HEK293 (cell line): Measurements from ENCODE around the gene MTX2.

Experiments used
- BCL11B ChIP-seq: fragments of 450-650 bp; formaldehyde crosslinking; IDR thresholded peaks from 2 replicates; pipeline ENCODE4 v1.5.1; 2016; ENCODE audit warnings: low read depth, missing biosample characterization, missing genetic modification characterization
- CTCF ChIP-seq: fragments of 450-650 bp; formaldehyde crosslinking; IDR thresholded peaks from 2 replicates; pipeline ENCODE4 v1.5.1; 2016; ENCODE audit warnings: missing biosample characterization, missing genetic modification characterization
- EGR2 ChIP-seq: fragments of 450-650 bp; formaldehyde crosslinking; IDR thresholded peaks from 2 replicates; pipeline ENCODE4 v1.5.1; 2016; ENCODE audit warnings: low read depth, missing biosample characterization, missing genetic modification characterization
- KLF17 ChIP-seq: fragments of 450-650 bp; formaldehyde crosslinking; IDR thresholded peaks from 2 replicates; pipeline ENCODE4 v1.5.1; 2016; ENCODE audit warnings: missing biosample characterization, missing genetic modification characterization
- SCRT2 ChIP-seq: fragments of 450-650 bp; formaldehyde crosslinking; IDR thresholded peaks from 2 replicates; pipeline ENCODE4 v1.5.1; 2016; ENCODE audit warnings: missing biosample characterization, missing genetic modification characterization
- SP2 ChIP-seq: fragments of 450-650 bp; formaldehyde crosslinking; IDR thresholded peaks from 2 replicates; pipeline ENCODE4 v1.5.1; 2016; ENCODE audit warnings: missing biosample characterization, missing genetic modification characterization
- SP3 ChIP-seq: fragments of 450-650 bp; formaldehyde crosslinking; IDR thresholded peaks from 2 replicates; pipeline ENCODE4 v1.5.1; 2016; ENCODE audit warnings: missing biosample characterization, missing genetic modification characterization
- TSHZ1 ChIP-seq: fragments of 450-650 bp; formaldehyde crosslinking; IDR thresholded peaks from 2 replicates; pipeline ENCODE4 v1.5.1; 2016; ENCODE audit warnings: missing biosample characterization, missing genetic modification characterization, borderline replicate concordance
- ZBTB48 ChIP-seq: fragments of 450-650 bp; formaldehyde crosslinking; IDR thresholded peaks from 2 replicates; pipeline ENCODE4 v1.5.1; 2016; ENCODE audit warnings: missing biosample characterization, missing genetic modification characterization
- ZFP69B ChIP-seq: fragments of 450-650 bp; formaldehyde crosslinking; IDR thresholded peaks from 2 replicates; pipeline ENCODE4 v1.5.1; 2016; ENCODE audit warnings: missing biosample characterization, missing genetic modification characterization
- ZNF114 ChIP-seq: fragments of 450-650 bp; formaldehyde crosslinking; IDR thresholded peaks from 2 replicates; pipeline ENCODE4 v1.5.0; 2017; ENCODE audit warnings: missing biosample characterization, missing genetic modification characterization
- ZNF121 ChIP-seq: fragments of 450-650 bp; formaldehyde crosslinking; IDR thresholded peaks from 2 replicates; pipeline ENCODE4 v1.5.1; 2016; ENCODE audit warnings: missing biosample characterization, missing genetic modification characterization
- ZNF132 ChIP-seq: fragments of 450-650 bp; formaldehyde crosslinking; IDR thresholded peaks from 2 replicates; pipeline ENCODE4 v1.5.1; 2017; ENCODE audit warnings: missing biosample characterization, missing genetic modification characterization, borderline replicate concordance
- ZNF175 ChIP-seq: fragments of 450-650 bp; formaldehyde crosslinking; IDR thresholded peaks from 2 replicates; pipeline ENCODE4 v1.5.1; 2016; ENCODE audit warnings: missing biosample characterization, missing genetic modification characterization
- ZNF248 ChIP-seq: fragments of 450-650 bp; formaldehyde crosslinking; IDR thresholded peaks from 2 replicates; pipeline ENCODE4 v1.5.1; 2017; ENCODE audit warnings: missing biosample characterization, missing genetic modification characterization
- ZNF280C ChIP-seq: fragments of 450-650 bp; formaldehyde crosslinking; IDR thresholded peaks from 2 replicates; pipeline ENCODE4 v1.5.1; 2016; ENCODE audit warnings: missing biosample characterization, missing genetic modification characterization
- ZNF366 ChIP-seq: fragments of 450-650 bp; formaldehyde crosslinking; conservative IDR thresholded peaks from 2 replicates; pipeline ENCODE4 v1.5.1; 2016; ENCODE audit warnings: missing biosample characterization, missing genetic modification characterization
- ZNF449 ChIP-seq: fragments of 450-650 bp; formaldehyde crosslinking; IDR thresholded peaks from 2 replicates; pipeline ENCODE4 v1.5.1; 2017; ENCODE audit warnings: missing biosample characterization, mild to moderate bottlenecking, missing genetic modification characterization, moderate library complexity
- ZNF514 ChIP-seq: fragments of 450-650 bp; formaldehyde crosslinking; IDR thresholded peaks from 2 replicates; pipeline ENCODE4 v1.5.1; 2016; ENCODE audit warnings: missing biosample characterization, missing genetic modification characterization
- ZNF530 ChIP-seq: fragments of 450-650 bp; formaldehyde crosslinking; IDR thresholded peaks from 2 replicates; pipeline ENCODE4 v1.5.1; 2016; ENCODE audit warnings: low read depth, missing biosample characterization, missing genetic modification characterization
- ZNF555 ChIP-seq: fragments of 450-650 bp; formaldehyde crosslinking; conservative IDR thresholded peaks from 2 replicates; pipeline ENCODE4 v1.5.1; 2017; ENCODE audit warnings: missing biosample characterization, mild to moderate bottlenecking, missing genetic modification characterization, inconsistent platforms
- ZNF610 ChIP-seq: fragments of 450-650 bp; formaldehyde crosslinking; IDR thresholded peaks from 2 replicates; pipeline ENCODE4 v1.5.1; 2016; ENCODE audit warnings: missing biosample characterization, missing genetic modification characterization, borderline replicate concordance
- ZNF660 ChIP-seq: fragments of 450-650 bp; IDR thresholded peaks from 2 replicates; pipeline ENCODE4 v1.5.1; 2018; ENCODE audit warnings: missing biosample characterization, mild to moderate bottlenecking, missing genetic modification characterization
- ZNF692 ChIP-seq: fragments of 450-650 bp; formaldehyde crosslinking; IDR thresholded peaks from 2 replicates; pipeline ENCODE4 v1.5.1; 2016; ENCODE audit warnings: missing biosample characterization, missing genetic modification characterization
- ZNF768 ChIP-seq: fragments of 450-650 bp; formaldehyde crosslinking; IDR thresholded peaks from 2 replicates; pipeline ENCODE4 v1.5.1; 2018; ENCODE audit warnings: missing biosample characterization, mild to moderate bottlenecking, missing genetic modification characterization
- ZNF785 ChIP-seq: fragments of 450-650 bp; formaldehyde crosslinking; IDR thresholded peaks from 2 replicates; pipeline ENCODE4 v1.5.1; 2016; ENCODE audit warnings: missing biosample characterization, missing genetic modification characterization
- ZNF791 ChIP-seq: fragments of 450-650 bp; formaldehyde crosslinking; IDR thresholded peaks from 2 replicates; pipeline ENCODE4 v1.5.1; 2016; ENCODE audit warnings: missing biosample characterization, missing genetic modification characterization
- ZNF792 ChIP-seq: fragments of 450-650 bp; formaldehyde crosslinking; IDR thresholded peaks from 2 replicates; pipeline ENCODE4 v1.5.1; 2016; ENCODE audit warnings: missing biosample characterization, missing genetic modification characterization
- ZNF830 ChIP-seq: fragments of 450-650 bp; IDR thresholded peaks from 2 replicates; pipeline ENCODE4 v1.5.0; 2018; ENCODE audit warnings: missing biosample characterization, missing genetic modification characterization, low read depth, mild to moderate bottlenecking, moderate library complexity
- ZXDB ChIP-seq: fragments of 450-650 bp; formaldehyde crosslinking; IDR thresholded peaks from 2 replicates; pipeline ENCODE4 v1.5.1; 2016; ENCODE audit warnings: missing biosample characterization, missing genetic modification characterization

The MTX2 gene

GRCh38 chr2:176297067-176297466 is 27.8 kb downstream of the MTX2 start (continued):
- TF ChIP-seq SP2 (tag by site-specific recombination), result no peak
- no peak for TF ChIP-seq ZFP69B
- no peak for TF ChIP-seq ZNF132 (tag by site-specific recombination)
- TF ChIP-seq ZNF121 (tag by site-specific recombination), result no peak
- 0 out of 2 replicates have a peak, but pooled peaks have one; percentile 54 for TF ChIP-seq ZNF610 (tag by site-specific recombination)
- no peak for TF ChIP-seq SCRT2 (tag by site-specific recombination)
- TF ChIP-seq ZNF280C (tag by site-specific recombination), result no peak
- no peak for TF ChIP-seq CTCF (tag by site-specific recombination)
- peak; percentile 51; the same call in 1 of the 2 replicates for TF ChIP-seq EGR2 (tag by site-specific recombination)
- TF ChIP-seq ZNF114 (tag by site-specific recombination), result no peak
- TF ChIP-seq ZNF660, result no peak
- no peak for TF ChIP-seq ZNF768 (tag by site-specific recombination)
- TF ChIP-seq ZNF449 (tag by site-specific recombination), result no peak
- TF ChIP-seq ZNF792 (tag by site-specific recombination), result no peak
- TF ChIP-seq ZNF692 (tag by site-specific recombination), result no peak
- TF ChIP-seq ZNF248 (tag by site-specific recombination), result no peak
- no peak for TF ChIP-seq ZNF530 (tag by site-specific recombination)
- TF ChIP-seq ZNF514, result no peak
- TF ChIP-seq ZNF555 (tag by site-specific recombination), result no peak
- no peak for TF ChIP-seq ZNF785 (tag by site-specific recombination)
- no peak for TF ChIP-seq BCL11B (tag by site-specific recombination)
- no peak for TF ChIP-seq ZNF366 (tag by site-specific recombination)
- no peak for TF ChIP-seq ZBTB48
- TF ChIP-seq ZNF175 (tag by site-specific recombination), result no peak
- no peak for TF ChIP-seq KLF17 (tag by site-specific recombination)
- no peak for TF ChIP-seq ZNF830
- TF ChIP-seq ZXDB (tag by site-specific recombination), result no peak
- TF ChIP-seq ZNF791, result no peak
- TF ChIP-seq SP3 (tag by site-specific recombination), result no peak
- no peak for TF ChIP-seq TSHZ1
